Erythroblast (primary cell): ENCODE results near the gene PTPRU.

Experiments
- GATA1 ChIP-seq: IDR thresholded peaks from 2 replicates; pipeline ENCODE4 v1.6.1; 2011; ENCODE audit warnings: low read depth, mild to moderate bottlenecking, control low read depth, low read length, moderate library complexity
- POLR2A ChIP-seq: IDR thresholded peaks from 2 replicates; pipeline ENCODE4 v1.6.1; 2011; ENCODE audit warnings: mild to moderate bottlenecking, low read length

- no peak for TF ChIP-seq POLR2A
- no peak for TF ChIP-seq GATA1
These were observed 107.6 kb downstream of the PTPRU start for GRCh38 chr1:29343908-29344307.
